ENCODE results near the gene SNPH. TPM values are rescaled to one million over a fixed set of nuclear protein-coding genes. Genes with fewer than 3 reads are reported as not detected.
"Not testable (repeated sequence)": the region's sequence is repeated elsewhere in the genome, so short reads cannot be mapped to it uniquely, and the experiment has no call there.

Gene SNPH
- total RNA-seq, 2 experiments from 2014 or later, result 6.5 to 7.6 TPM

DNA sequence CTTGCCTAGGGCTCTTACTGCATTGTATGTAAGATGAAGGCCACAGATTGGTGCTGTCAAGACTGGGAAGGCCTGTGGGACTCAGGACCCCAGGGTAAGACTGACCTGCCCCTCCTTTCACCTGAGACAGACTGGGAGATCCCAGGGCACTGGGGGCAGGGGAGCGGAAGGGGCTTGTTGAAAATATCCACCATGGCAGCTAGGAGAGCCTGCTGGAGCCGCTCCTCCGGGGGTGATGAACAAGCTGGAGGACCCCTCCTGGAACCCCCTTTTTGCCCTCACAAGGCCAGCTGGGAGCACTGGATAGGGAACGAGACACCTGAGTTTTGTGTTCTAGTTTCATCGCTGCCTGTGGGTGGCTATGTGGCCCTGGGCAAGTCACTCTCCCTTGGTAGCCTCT is 72.0 kb downstream of the SNPH start:
- Mint-ChIP-seq H3K9me3 (ENCODE audit: insufficient read depth) (no peaks in the 10 kb centered on the region), H3K36me3 (ENCODE audit: low read depth) (peaks cover 31% of the 10 kb centered on the region), H3K27ac (peak overlapping the region; percentile 12), H3K27me3 (ENCODE audit: low read depth) (no peaks in the 10 kb centered on the region), H3K4me1 (ENCODE audit: low read depth) (peaks cover 32% of the 10 kb centered on the region), H3K4me3 (no peak overlapping the region)
- ATAC-seq, result no peak
- POLR2A ChIA-PET, result no interaction called here
- DNase-seq, result no peak
- CTCF ChIA-PET, result interaction anchor here (1.4 to 1.8 kb wide), 2 partner anchors 9 to 166 kb away, joined by 4 read pairs; partner anchors contain the start of gene SDCBP2

DNA sequence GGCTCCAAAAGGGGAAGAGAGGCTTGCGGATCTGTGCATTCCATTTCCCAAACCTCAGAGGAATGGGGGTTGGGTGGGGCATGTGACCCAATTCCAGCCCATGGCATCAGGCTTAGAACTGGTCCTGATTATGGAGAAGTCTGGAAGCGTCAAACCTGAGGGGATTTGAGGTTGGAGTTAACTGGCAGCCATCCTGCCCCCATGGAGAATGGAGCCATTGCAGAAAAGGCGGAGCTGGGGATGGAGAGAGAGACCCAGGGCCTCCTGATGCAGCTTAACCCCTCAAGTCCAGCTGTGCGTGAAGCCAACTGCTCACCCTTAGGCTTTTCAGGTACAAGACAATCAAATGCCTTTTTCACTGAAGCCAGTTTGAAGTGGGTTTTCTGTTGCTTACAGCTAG is 72.7 kb downstream of the SNPH start:
- CTCF ChIA-PET, result interaction anchor here (1.4 to 1.8 kb wide), 2 partner anchors 10 to 165 kb away, joined by 4 read pairs; partner anchors contain the start of gene SDCBP2
- peaks cover 32% of the 10 kb centered on the region for H3K4me1 Mint-ChIP-seq (ENCODE audit: low read depth)
- H3K27me3 Mint-ChIP-seq (ENCODE audit: low read depth), result no peaks in the 10 kb centered on the region
- ATAC-seq, result no peak
- DNase-seq, result peak; percentile 16
- H3K27ac Mint-ChIP-seq, result no peak overlapping the region
- no peak overlapping the region for H3K4me3 Mint-ChIP-seq
- H3K9me3 Mint-ChIP-seq (ENCODE audit: insufficient read depth), result no peaks in the 10 kb centered on the region
- POLR2A ChIA-PET, result interaction anchor here (0.6 kb wide), 1 partner anchor 13 kb away, joined by 3 read pairs; no protein-coding TSS in a partner anchor
- H3K36me3 Mint-ChIP-seq (ENCODE audit: low read depth), result peaks cover 27% of the 10 kb centered on the region

DNA sequence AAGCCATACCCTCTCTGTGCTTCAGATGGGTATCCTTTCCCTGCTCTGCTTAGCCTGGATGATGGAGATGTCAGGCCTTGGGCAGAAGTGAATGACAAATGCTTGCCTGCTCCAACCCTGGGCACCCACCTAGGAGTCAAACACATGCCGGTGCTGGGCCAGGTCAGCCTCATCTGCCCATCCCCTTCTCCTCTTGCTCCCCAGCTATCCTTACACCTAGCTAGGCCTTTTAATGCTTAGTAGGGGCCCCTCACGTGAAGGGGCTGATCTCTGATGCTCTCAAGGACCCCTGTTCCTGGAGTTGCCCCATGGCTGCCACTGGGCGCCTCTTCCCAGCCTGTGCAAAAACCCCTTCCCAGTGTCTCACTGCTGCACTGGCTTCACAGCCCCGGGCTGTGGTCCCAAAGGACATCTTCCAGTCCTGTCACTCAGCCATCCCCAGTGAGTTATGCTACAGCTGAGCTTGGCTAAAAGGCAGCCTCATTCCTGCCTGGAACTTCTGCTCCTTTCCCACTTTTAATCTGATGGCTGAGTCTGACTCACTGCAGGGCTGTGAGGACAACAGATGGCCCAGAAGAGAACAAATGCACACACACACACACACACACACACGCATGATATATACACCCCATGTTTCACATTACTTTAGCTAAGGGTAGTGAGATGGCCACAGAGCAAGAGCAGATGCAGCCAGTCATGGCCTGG is 75.6 kb downstream of the SNPH start:
- no peak for DNase-seq

GRCh38 chr20:1343446-1344124 is 77.5 kb downstream of the SNPH start:
- Mint-ChIP-seq H3K9me3 (ENCODE audit: insufficient read depth) (peaks cover 21% of the 10 kb centered on the region), H3K4me1 (ENCODE audit: low read depth) (peaks cover 30% of the 10 kb centered on the region), H3K36me3 (ENCODE audit: low read depth) (peaks cover 27% of the 10 kb centered on the region)
- POLR2A ChIA-PET; H3K4me3 Mint-ChIP-seq; H3K27me3 Mint-ChIP-seq (ENCODE audit: low read depth); H3K27ac Mint-ChIP-seq; ATAC-seq; DNase-seq: not testable (repeated sequence)
- CTCF ChIA-PET, result interaction anchor here (0.6 to 1.9 kb wide), 4 partner anchors 13 to 63 kb away, joined by 3 to 6 read pairs (median 4); partner anchors contain the start of gene SDCBP2

More for the DNA sequence above, 75.6 kb downstream of the SNPH start:
- ChIA-PET CTCF (interaction anchor here (0.9 kb wide), 1 partner anchor 11 kb away, joined by 5 read pairs; no protein-coding TSS in a partner anchor), POLR2A (no interaction called here)
- no peak overlapping the region for H3K4me3 Mint-ChIP-seq
- no peak overlapping the region for H3K27ac Mint-ChIP-seq
- peaks cover 16% of the 10 kb centered on the region for H3K36me3 Mint-ChIP-seq (ENCODE audit: low read depth)
- ATAC-seq, result no peak
- H3K4me1 Mint-ChIP-seq (ENCODE audit: low read depth), result peaks cover 34% of the 10 kb centered on the region
- H3K9me3 Mint-ChIP-seq (ENCODE audit: insufficient read depth), result peaks cover 3% of the 10 kb centered on the region
- no peaks in the 10 kb centered on the region for H3K27me3 Mint-ChIP-seq (ENCODE audit: low read depth)

GRCh38 chr20:1345030-1345755 is 79.1 kb downstream of the SNPH start:
- ChIA-PET POLR2A (no interaction called here), CTCF (interaction anchor here (1.0 to 1.9 kb wide), 4 partner anchors 11 to 32 kb away, joined by 3 to 6 read pairs (median 4); partner anchors contain the start of gene SDCBP2)
- Mint-ChIP-seq H3K4me1 (ENCODE audit: low read depth) (peaks cover 29% of the 10 kb centered on the region), H3K36me3 (ENCODE audit: low read depth) (peaks cover 35% of the 10 kb centered on the region), H3K9me3 (ENCODE audit: insufficient read depth) (peaks cover 32% of the 10 kb centered on the region), H3K4me3 (no peak overlapping the region), H3K27me3 (ENCODE audit: low read depth) (no peaks in the 10 kb centered on the region), H3K27ac (peak overlapping the region; percentile 79)
- peak; percentile 66 for ATAC-seq
- DNase-seq, result peak; percentile 39

- Mint-ChIP-seq H3K4me3 (no peak overlapping the region), H3K27ac (no peak overlapping the region), H3K27me3 (ENCODE audit: low read depth) (no peaks in the 10 kb centered on the region), H3K4me1 (ENCODE audit: low read depth) (peaks cover 33% of the 10 kb centered on the region), H3K36me3 (ENCODE audit: low read depth) (peaks cover 40% of the 10 kb centered on the region), H3K9me3 (ENCODE audit: insufficient read depth) (peaks cover 35% of the 10 kb centered on the region)
- ChIA-PET CTCF (interaction anchor here (1.0 to 1.9 kb wide), 3 partner anchors 11 to 33 kb away, joined by 3 to 5 read pairs (median 4); no protein-coding TSS in a partner anchor), POLR2A (no interaction called here)
- DNase-seq (no peak), ATAC-seq (no peak)
These were observed 79.6 kb downstream of the SNPH start for GRCh38 chr20:1345756-1346093.

- H3K27me3 Mint-ChIP-seq (ENCODE audit: low read depth), result no peaks in the 10 kb centered on the region
- peak overlapping the region; percentile 65 for H3K4me3 Mint-ChIP-seq
- H3K4me1 Mint-ChIP-seq (ENCODE audit: low read depth), result peaks cover 33% of the 10 kb centered on the region
- ChIA-PET POLR2A (no interaction called here), CTCF (no interaction called here)
- peak overlapping the region; percentile 88 for H3K27ac Mint-ChIP-seq
- H3K36me3 Mint-ChIP-seq (ENCODE audit: low read depth), result peaks cover 47% of the 10 kb centered on the region
- DNase-seq (peak; percentile 18), ATAC-seq (peak; percentile 64)
- peaks cover 43% of the 10 kb centered on the region for H3K9me3 Mint-ChIP-seq (ENCODE audit: insufficient read depth)
These were observed 80.3 kb downstream of the SNPH start for GRCh38 chr20:1346315-1346969.

- Mint-ChIP-seq H3K27ac (no peak overlapping the region), H3K27me3 (ENCODE audit: low read depth) (no peaks in the 10 kb centered on the region)
- ATAC-seq, result no peak
These were observed 87.9 kb downstream of the SNPH start for GRCh38 chr20:1353956-1354355.

DNA sequence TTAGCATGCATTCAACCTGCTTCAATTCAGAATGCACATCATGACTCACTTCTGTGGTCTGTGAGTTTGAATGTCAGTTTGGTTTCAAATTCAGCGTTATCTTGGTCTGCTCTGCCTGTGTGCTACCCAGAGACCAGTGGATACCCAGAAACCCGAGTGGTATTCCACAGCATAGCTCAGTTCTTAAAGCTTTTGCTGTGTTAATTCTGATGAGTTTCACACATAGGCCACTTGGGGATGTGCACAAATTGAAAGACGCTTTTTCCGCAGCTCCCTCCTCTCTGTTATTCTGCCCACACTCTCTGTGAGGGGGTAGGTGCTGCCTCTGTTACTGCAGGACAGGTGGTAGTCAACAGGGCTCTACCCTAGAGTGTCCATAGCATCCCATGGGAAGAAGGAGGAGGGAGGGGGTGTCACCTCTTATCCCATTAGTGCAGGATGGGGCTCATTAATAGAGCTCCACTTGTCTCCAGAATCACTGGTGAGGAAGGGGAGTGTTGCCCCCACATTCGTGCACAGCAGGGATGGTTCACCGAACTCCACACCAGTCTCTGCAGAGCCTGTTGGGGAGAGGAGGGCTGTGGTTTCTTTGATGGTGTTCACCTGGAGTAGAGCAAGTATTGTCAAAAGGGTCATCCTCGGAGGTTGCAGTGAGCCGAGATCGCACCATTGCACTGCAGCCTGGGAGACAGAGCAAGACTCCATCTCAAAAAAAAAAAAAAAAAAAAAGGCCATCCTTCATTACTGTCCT is 92.0 kb downstream of the SNPH start:
- ChIA-PET CTCF (interaction anchor here (0.6 to 2.8 kb wide), 14 partner anchors 18 to 79 kb away, joined by 3 to 20 read pairs (median 3); partner anchors contain the start of gene FKBP1A), POLR2A (interaction anchor here (0.6 to 2.8 kb wide), 7 partner anchors 19 to 97 kb away, joined by 3 to 10 read pairs (median 4); partner anchors contain the start of gene FKBP1A)
- H3K27ac Mint-ChIP-seq, result peak overlapping the region; percentile 92
- peaks cover 88% of the 10 kb centered on the region for H3K36me3 Mint-ChIP-seq (ENCODE audit: low read depth)
- peak; percentile 77 for DNase-seq
- H3K4me3 Mint-ChIP-seq, result peak overlapping the region; percentile 64
- peaks cover 61% of the 10 kb centered on the region for H3K4me1 Mint-ChIP-seq (ENCODE audit: low read depth)
- ATAC-seq, result peak; percentile 90
- H3K9me3 Mint-ChIP-seq (ENCODE audit: insufficient read depth), result peaks cover 18% of the 10 kb centered on the region
- H3K27me3 Mint-ChIP-seq (ENCODE audit: low read depth), result no peaks in the 10 kb centered on the region

More at GRCh38 chr20:1353956-1354355, 87.9 kb downstream of the SNPH start:
- CTCF ChIA-PET, result interaction anchor here (0.7 kb wide), 1 partner anchor 36 kb away, joined by 3 read pairs; no protein-coding TSS in a partner anchor
- H3K4me3 Mint-ChIP-seq, result no peak overlapping the region
- peaks cover 32% of the 10 kb centered on the region for H3K4me1 Mint-ChIP-seq (ENCODE audit: low read depth)
- POLR2A ChIA-PET, result no interaction called here
- DNase-seq, result no peak
- peaks cover 41% of the 10 kb centered on the region for H3K9me3 Mint-ChIP-seq (ENCODE audit: insufficient read depth)
- H3K36me3 Mint-ChIP-seq (ENCODE audit: low read depth), result peaks cover 81% of the 10 kb centered on the region
